HG02938 (cell line): ENCODE data around the gene HOXC5.
A peak's percentile ranks its signal among the peaks of the same experiment; 100 is the strongest.

Experiments
- ATAC-seq: cut with Tn5 transposase; IDR thresholded peaks from one replicate; pipeline ENCODE4 v1.9.1; 2021; ENCODE audit warnings: mild to moderate bottlenecking, moderate library complexity; ENCODE audit not compliant: unreplicated experiment

The HOXC5 gene

GRCh38 chr12:54045401-54045800 lies 12.6 kb downstream of the HOXC5 start:
- ATAC-seq: no peak

GRCh38 chr12:54045868-54046521 lies 13.1 kb downstream of the HOXC5 start:
- no peak for ATAC-seq

GRCh38 chr12:54046809-54047159 lies 13.9 kb downstream of the HOXC5 start:
- ATAC-seq: no peak

- ATAC-seq: no peak
Measured at GRCh38 chr12:54047160-54047963, 14.5 kb downstream of the HOXC5 start.

GRCh38 chr12:54047964-54048303 lies 15.1 kb downstream of the HOXC5 start:
- no peak for ATAC-seq

GRCh38 chr12:54048406-54049093 lies 15.7 kb downstream of the HOXC5 start:
- no peak for ATAC-seq

- ATAC-seq: no peak
Measured at GRCh38 chr12:54049108-54049507, 16.3 kb downstream of the HOXC5 start.

- no peak for ATAC-seq
Measured at GRCh38 chr12:54050482-54050810, 17.6 kb downstream of the HOXC5 start.

- no peak for ATAC-seq
Measured at GRCh38 chr12:54051026-54051842, 18.4 kb downstream of the HOXC5 start.

GRCh38 chr12:54051874-54052437 lies 19.1 kb downstream of the HOXC5 start:
- no peak for ATAC-seq

GRCh38 chr12:54052438-54053002 lies 19.7 kb downstream of the HOXC5 start:
- peak; percentile 13 for ATAC-seq

GRCh38 chr12:54053003-54053750 lies 20.3 kb downstream of the HOXC5 start:
- peak; percentile 58 for ATAC-seq

- ATAC-seq: no peak
Measured at GRCh38 chr12:54053751-54054741, 21.2 kb downstream of the HOXC5 start, which contains the start of gene HOXC4. HOXC4 (plus strand) TSS chr12:54053835; CDS start chr12:54053923, 88 bp downstream.

- ATAC-seq: no peak
Measured at GRCh38 chr12:54054742-54055194, 21.9 kb downstream of the HOXC5 start.

GRCh38 chr12:54055552-54055951 lies 22.7 kb downstream of the HOXC5 start:
- ATAC-seq: no peak

GRCh38 chr12:54056110-54056509 lies 23.3 kb downstream of the HOXC5 start:
- no peak for ATAC-seq

- no peak for ATAC-seq
Measured at GRCh38 chr12:54058128-54058768, 25.4 kb downstream of the HOXC5 start.

GRCh38 chr12:54059668-54060067 lies 26.8 kb downstream of the HOXC5 start:
- ATAC-seq: no peak
